ENCODE data around the gene PSMG1. TPM values are rescaled to one million over a fixed set of nuclear protein-coding genes. Genes with fewer than 3 reads are reported as not detected.

Gene PSMG1
- total and polyA plus RNA-seq, 9 of the 15 experiments (the other 6 are each of a cell fraction or from before 2014, with no cell fraction given): 54.5 to 427 (median 328) TPM

DNA sequence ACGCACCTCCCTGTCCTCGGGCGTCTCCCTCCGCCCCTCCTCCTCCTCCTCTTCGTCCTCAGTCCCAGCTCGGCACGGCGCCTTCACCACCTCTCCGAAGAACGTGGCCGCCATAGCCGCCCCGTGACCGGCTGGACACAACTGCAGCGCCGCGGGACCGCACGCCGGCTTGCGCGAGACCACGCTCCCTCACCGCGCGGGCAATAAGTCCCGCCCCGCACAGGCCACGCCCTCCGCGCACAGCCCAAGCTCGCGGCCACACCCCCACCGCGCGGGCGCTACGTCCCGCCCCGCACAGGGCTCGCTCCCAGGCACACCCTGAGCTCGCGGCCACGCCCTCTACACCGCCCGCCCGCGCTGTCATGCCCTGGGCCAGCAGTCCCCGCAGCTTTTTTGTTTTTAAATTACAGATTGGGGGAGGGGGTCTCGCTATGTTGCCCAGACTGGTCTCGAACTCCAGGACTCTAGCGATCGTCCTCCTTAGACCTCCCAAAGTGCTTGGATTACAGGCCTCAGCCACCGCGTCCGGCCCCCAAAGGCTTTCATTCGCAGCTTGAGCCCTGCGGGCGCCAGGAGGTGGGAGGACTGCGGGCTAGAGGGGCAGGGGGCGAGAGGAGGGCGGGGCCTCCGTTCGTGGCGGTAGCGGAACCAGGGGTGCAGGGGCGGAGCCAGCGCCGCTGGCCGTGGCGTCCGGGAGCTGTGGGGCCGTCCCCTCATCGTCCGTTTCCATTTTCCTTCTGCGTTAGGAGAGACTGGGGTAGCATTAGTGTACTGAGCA lies at the start of gene PSMG1 (continued):
- TF ChIP-seq, protein P1, sequence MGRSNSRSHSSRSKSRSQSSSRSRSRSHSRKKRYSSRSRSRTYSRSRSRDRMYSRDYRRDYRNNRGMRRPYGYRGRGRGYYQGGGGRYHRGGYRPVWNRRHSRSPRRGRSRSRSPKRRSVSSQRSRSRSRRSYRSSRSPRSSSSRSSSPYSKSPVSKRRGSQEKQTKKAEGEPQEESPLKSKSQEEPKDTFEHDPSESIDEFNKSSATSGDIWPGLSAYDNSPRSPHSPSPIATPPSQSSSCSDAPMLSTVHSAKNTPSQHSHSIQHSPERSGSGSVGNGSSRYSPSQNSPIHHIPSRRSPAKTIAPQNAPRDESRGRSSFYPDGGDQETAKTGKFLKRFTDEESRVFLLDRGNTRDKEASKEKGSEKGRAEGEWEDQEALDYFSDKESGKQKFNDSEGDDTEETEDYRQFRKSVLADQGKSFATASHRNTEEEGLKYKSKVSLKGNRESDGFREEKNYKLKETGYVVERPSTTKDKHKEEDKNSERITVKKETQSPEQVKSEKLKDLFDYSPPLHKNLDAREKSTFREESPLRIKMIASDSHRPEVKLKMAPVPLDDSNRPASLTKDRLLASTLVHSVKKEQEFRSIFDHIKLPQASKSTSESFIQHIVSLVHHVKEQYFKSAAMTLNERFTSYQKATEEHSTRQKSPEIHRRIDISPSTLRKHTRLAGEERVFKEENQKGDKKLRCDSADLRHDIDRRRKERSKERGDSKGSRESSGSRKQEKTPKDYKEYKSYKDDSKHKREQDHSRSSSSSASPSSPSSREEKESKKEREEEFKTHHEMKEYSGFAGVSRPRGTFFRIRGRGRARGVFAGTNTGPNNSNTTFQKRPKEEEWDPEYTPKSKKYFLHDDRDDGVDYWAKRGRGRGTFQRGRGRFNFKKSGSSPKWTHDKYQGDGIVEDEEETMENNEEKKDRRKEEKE (IDR thresholded peaks at IDR 0.05; ENCODE audit: borderline replicate concordance in 1 of 2, control insufficient read depth in 1 of 2, low read depth in 2 of 2, low read length in 1 of 2): no peak
- TF ChIP-seq, protein P2, sequence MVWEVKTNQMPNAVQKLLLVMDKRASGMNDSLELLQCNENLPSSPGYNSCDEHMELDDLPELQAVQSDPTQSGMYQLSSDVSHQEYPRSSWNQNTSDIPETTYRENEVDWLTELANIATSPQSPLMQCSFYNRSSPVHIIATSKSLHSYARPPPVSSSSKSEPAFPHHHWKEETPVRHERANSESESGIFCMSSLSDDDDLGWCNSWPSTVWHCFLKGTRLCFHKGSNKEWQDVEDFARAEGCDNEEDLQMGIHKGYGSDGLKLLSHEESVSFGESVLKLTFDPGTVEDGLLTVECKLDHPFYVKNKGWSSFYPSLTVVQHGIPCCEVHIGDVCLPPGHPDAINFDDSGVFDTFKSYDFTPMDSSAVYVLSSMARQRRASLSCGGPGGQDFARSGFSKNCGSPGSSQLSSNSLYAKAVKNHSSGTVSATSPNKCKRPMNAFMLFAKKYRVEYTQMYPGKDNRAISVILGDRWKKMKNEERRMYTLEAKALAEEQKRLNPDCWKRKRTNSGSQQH (CRISPR knock-in tag; IDR thresholded peaks at IDR 0.05): peak; percentile 91; the same call in 1 of the 2 replicates
- TF ChIP-seq, protein P3, sequence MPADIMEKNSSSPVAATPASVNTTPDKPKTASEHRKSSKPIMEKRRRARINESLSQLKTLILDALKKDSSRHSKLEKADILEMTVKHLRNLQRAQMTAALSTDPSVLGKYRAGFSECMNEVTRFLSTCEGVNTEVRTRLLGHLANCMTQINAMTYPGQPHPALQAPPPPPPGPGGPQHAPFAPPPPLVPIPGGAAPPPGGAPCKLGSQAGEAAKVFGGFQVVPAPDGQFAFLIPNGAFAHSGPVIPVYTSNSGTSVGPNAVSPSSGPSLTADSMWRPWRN (IDR thresholded peaks at IDR 0.05; ENCODE audit: low read depth): peak; percentile 50
- TF ChIP-seq RNF2 (IDR thresholded peaks at IDR 0.05): peak; percentile 18; the same call in 1 of the 2 replicates
- TF ChIP-seq, protein P4, sequence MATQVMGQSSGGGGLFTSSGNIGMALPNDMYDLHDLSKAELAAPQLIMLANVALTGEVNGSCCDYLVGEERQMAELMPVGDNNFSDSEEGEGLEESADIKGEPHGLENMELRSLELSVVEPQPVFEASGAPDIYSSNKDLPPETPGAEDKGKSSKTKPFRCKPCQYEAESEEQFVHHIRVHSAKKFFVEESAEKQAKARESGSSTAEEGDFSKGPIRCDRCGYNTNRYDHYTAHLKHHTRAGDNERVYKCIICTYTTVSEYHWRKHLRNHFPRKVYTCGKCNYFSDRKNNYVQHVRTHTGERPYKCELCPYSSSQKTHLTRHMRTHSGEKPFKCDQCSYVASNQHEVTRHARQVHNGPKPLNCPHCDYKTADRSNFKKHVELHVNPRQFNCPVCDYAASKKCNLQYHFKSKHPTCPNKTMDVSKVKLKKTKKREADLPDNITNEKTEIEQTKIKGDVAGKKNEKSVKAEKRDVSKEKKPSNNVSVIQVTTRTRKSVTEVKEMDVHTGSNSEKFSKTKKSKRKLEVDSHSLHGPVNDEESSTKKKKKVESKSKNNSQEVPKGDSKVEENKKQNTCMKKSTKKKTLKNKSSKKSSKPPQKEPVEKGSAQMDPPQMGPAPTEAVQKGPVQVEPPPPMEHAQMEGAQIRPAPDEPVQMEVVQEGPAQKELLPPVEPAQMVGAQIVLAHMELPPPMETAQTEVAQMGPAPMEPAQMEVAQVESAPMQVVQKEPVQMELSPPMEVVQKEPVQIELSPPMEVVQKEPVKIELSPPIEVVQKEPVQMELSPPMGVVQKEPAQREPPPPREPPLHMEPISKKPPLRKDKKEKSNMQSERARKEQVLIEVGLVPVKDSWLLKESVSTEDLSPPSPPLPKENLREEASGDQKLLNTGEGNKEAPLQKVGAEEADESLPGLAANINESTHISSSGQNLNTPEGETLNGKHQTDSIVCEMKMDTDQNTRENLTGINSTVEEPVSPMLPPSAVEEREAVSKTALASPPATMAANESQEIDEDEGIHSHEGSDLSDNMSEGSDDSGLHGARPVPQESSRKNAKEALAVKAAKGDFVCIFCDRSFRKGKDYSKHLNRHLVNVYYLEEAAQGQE (IDR thresholded peaks at IDR 0.05; ENCODE audit: borderline replicate concordance): 0 out of 2 replicates have a peak, but pooled peaks have one; percentile 32
- TF ChIP-seq, protein P4 (CRISPR knock-in tag; IDR thresholded peaks at IDR 0.05; ENCODE audit: low read depth): peak; percentile 84; the same call in 1 of the 2 replicates
- no peak for TF ChIP-seq HDAC3 (IDR thresholded peaks at IDR 0.05; ENCODE audit: borderline replicate concordance, partially characterized antibody)
- no peak for TF ChIP-seq FOXM1 (IDR thresholded peaks at IDR 0.05; ENCODE audit: low read depth)
- peak; percentile 82; the same call in 1 of the 2 replicates for TF ChIP-seq FOXM1 (CRISPR knock-in tag; IDR thresholded peaks at IDR 0.05; ENCODE audit: low read depth)
- peak; percentile 100 for TF ChIP-seq RBFOX2 (IDR thresholded peaks at IDR 0.05; ENCODE audit: low read depth, low read length)
- no peak for TF ChIP-seq ZNF79 (CRISPR knock-in tag; IDR thresholded peaks at IDR 0.05; ENCODE audit: low read depth)
